HCT116 (cell line): ENCODE results near the gene RYR3.

ENCODE experiments used
- CEBPB ChIP-seq: IDR thresholded peaks from 2 replicates; pipeline ENCODE4 v1.6.1; 2012; ENCODE audit warnings: low read depth
- EZH2phosphoT487 ChIP-seq: fragments of 200-600 bp; IDR thresholded peaks from 2 replicates; pipeline ENCODE4 v1.6.1; 2018; ENCODE audit warnings: antibody characterized with exemption, borderline replicate concordance
- POLR2A ChIP-seq: IDR thresholded peaks from 2 replicates; pipeline ENCODE4 v1.7.0; 2011; ENCODE audit warnings: borderline replicate concordance; ENCODE audit not compliant: insufficient read depth, insufficient read length; ENCODE audit errors: extremely low read depth
- TCF7L2 ChIP-seq: IDR thresholded peaks from 2 replicates; pipeline ENCODE4 v1.7.0; 2011; ENCODE audit warnings: borderline replicate concordance, inconsistent platforms; ENCODE audit not compliant: insufficient read depth, insufficient read length; ENCODE audit errors: extremely low read depth
- ZNF274 ChIP-seq: fragments of 200-500 bp; sonication (Bioruptor generic); IDR thresholded peaks from 2 replicates; pipeline ENCODE4 v1.6.1; 2014; ENCODE audit warnings: mild to moderate bottlenecking, low read depth, low read length, inconsistent platforms
- TF ChIP-seq, protein P1 (sequence below): IDR thresholded peaks from 2 replicates; pipeline ENCODE4 v1.6.1; 2012; ENCODE audit warnings: low read depth

DNA sequence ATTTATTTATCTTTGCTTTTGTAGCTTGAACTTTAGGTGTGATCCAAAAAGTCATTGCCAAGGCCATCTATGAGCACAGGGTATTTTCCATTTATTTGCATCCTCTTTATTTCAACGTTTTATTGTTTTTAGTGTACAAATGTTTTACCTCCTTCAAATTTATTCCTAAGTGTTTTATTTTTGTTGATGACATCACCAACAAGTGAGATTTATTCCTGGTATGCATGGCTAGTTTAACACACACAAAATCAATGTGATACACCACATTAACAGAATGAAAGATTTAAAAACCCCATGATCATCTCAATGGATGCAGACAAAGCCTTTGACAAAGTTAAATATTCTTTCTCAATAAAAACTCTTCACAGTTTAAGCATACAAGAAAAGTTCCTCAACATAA is 591.3 kb downstream of the RYR3 start:
- TF ChIP-seq ZNF274 (no peak), EZH2phosphoT487 (no peak), POLR2A (no peak), TCF7L2 (no peak), CEBPB (no peak)
- TF ChIP-seq, protein P1, sequence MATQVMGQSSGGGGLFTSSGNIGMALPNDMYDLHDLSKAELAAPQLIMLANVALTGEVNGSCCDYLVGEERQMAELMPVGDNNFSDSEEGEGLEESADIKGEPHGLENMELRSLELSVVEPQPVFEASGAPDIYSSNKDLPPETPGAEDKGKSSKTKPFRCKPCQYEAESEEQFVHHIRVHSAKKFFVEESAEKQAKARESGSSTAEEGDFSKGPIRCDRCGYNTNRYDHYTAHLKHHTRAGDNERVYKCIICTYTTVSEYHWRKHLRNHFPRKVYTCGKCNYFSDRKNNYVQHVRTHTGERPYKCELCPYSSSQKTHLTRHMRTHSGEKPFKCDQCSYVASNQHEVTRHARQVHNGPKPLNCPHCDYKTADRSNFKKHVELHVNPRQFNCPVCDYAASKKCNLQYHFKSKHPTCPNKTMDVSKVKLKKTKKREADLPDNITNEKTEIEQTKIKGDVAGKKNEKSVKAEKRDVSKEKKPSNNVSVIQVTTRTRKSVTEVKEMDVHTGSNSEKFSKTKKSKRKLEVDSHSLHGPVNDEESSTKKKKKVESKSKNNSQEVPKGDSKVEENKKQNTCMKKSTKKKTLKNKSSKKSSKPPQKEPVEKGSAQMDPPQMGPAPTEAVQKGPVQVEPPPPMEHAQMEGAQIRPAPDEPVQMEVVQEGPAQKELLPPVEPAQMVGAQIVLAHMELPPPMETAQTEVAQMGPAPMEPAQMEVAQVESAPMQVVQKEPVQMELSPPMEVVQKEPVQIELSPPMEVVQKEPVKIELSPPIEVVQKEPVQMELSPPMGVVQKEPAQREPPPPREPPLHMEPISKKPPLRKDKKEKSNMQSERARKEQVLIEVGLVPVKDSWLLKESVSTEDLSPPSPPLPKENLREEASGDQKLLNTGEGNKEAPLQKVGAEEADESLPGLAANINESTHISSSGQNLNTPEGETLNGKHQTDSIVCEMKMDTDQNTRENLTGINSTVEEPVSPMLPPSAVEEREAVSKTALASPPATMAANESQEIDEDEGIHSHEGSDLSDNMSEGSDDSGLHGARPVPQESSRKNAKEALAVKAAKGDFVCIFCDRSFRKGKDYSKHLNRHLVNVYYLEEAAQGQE, result no peak
